HG02588 (cell line): ENCODE measurements around the gene HOXD9.

Source experiments
- ATAC-seq: cut with Tn5 transposase; IDR thresholded peaks from one replicate; pipeline ENCODE4 v1.9.1; 2021; ENCODE audit warnings: mild to moderate bottlenecking, moderate library complexity; ENCODE audit not compliant: unreplicated experiment

The HOXD9 gene

DNA sequence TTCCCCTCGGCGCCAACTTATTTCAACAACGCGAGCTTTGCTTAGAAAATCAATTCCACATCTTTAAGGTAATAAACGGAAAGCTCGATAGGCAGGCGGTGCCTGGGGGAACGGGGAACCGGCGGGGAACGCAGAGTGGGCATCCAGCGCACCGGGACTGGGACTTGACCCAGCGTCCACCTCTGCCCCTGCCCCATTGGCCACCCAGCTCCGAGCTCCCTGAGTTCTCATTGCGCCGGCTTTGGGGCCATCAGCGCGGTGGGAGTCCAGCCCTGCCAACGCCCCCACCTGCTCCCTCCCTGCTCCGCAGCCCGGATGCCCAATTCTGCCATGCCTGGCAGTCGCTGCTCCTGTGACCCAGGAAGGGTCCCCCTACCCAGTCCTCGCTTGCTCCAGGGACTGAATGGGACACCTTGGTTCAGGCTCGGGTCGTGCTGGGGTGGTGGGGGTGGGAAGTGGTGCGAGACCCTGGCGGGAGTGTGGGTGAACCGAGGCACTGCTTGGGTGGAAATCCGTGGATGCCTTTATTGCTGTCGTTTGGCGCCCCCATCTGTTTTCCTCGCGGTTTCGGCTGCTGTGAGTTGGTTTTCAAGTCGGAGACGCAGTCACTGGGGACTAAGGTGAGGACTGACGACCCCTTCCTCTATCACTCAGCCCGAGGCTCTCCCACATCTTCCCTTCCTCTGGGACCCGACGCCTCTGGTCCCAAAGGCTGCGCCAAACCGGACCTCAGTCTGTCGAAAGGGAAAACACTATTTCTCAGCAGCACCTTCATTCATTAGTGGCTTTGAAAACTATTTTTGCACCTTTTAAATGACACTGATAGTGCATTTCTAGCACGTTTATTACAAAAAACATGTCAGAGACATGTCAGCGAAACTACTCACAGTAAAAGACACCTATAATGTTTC is 36.4 kb upstream of the HOXD9 start:
- no peak for ATAC-seq

DNA sequence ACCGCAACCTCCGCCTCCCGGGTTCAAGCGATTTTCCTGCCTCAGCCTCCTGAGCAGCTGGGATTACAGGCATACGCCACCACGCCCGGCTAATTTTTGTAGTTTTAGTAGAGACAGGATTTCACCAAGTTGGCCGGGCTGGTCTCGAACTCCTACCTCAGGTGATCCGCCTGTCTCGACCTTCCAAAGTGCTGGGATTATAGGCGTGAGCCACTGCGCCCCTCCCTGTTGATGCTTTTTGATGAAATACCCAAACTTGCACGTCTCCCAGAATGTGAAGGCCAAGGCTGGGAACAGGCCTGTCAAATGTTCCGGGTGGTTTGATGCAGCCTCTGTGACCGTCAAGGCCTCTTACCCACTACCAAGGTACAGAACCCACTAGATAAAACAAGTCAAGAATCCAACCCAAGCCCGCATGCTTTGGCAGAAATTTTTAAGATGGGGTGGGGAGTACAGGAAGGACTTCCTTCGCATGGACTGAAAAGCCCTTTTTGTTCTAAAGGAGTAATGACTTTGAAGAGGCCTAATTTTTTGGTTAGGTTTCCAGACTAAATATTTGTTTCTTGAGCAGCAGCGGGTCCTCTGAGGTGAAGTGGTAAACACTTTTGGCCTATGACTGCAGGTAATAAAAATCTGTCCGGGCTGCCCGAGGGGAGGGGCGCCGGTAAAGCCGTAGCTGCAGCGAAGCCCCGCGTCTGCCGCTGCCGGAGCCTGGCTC is 35.0 kb upstream of the HOXD9 start:
- ATAC-seq: no peak

DNA sequence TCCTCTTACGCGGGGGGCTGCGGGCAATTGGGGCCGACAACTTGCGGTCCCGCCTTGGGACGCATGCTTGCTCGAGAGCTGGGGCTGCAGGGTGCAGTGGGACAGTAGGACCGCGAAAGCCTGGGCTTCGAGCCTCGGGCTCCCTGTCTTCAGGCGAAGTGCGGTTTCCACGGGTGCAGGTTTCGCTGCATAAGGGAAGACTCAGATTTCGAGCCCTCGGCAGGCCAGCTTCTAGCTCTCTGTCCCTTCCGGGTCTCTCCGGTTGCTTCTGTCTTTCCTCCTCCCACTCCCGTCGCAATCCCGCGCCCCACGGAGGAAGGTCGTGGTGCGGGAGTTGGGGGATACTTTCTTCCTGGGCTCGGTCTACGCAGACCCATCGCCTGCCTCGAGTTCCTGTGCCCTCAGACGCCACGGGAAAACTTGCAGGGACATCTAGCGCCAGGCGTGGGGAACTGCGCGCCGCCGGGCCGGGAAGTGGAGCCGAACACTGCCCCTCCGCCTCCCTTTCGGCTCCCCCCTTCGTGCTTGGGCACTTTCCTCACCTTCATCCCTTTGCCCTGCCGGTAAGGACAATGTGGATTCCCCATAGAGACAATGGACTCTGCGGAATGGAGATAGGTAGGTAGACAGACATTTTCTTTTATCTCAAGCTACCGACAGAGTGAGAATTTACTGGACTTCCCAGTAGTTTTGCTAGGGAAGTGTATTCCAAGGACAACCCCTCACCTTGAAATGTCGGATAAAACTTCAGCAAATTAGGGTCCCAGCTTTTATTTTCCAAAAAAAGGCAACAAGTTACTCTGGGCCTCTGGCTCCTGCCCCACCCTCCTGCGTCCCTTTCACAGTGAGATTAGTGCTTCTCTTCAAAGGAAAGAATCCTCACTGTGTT is 34.2 kb upstream of the HOXD9 start:
- no peak for ATAC-seq

DNA sequence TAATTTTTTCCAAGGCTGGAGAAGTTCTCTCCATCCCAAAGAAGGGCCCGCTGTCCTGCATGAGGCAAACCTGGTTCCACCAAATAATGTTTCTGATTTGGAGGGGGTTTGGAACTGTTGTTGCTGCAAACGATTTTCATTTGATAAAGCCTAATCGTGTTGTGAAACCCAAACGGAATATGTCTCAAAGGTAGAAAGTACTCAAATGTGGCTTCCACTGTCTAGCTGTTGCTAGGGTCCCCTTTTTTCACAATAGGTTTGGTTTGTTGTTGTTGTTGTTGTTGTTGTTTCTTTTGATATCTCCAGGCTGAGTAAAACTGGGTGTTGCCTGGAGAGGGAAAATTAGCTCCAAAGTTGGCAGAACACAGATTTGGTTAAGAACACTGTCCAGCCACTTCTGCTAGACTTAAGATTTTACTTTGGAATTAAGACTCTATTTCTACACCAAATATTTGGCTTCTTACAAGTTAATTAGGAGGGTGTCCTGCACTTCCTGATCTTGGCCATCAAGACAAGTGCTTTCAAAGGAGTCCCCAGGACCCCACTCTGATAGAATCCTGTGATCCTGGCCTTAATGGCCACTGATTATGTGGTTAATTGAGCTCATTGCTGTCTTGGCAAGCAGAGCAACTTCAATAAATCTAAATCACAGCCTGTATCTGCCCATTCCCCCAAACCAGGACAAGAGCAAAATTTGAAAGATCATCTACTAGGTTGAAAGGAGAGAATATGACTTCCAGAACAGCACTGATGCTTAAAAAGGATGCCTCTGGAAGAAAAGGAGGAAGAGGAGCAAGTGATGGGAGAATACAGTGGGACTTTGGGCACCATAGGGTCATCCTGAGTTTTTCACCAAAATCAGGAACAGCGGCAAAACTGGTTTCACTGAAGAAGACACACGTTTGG is 33.3 kb upstream of the HOXD9 start:
- ATAC-seq: no peak

DNA sequence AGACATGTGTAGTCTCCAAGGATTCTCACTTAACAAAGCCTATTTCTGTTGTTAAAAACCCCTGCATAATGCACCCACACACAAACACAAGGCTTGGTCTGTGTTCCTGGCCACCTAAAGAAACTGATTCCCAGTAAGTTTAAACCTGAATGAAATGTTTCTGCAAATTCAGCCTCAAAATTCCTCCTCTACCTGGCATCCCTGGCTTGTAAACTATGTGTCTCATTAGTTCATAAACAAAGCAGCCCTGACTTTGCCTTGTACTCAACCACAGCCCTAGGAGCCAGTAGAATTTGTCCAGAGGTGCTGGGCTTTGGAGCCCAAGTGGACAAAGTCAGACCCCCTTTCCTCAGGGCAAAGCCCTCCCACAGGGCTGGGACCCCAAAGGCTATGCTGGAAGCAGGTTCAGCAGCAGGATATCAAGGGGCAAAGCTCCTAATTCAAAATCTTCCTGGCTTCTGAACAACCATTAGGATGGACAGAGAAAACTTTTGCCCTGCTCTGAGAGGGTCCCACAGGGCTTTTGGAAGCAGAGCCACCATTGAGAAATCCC is 32.6 kb upstream of the HOXD9 start:
- ATAC-seq: no peak

DNA sequence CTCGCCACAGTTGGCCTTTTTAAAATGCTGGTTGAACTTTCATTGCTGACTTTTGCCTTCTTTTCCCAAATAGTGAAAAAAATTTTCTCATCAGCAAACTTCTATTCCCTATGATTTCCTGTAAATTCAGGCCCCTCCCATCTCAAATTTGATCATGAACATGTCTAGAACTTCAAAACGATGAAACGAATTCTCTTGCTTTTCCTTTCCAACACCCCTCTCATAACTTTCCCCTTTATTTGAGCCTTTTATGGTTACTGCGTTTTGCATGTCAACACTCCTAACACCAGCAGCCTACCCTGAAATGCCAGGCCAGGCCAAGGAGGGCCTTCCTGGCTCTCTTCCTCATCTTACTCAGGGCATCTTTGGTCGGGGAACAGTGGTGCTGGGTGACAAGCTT is 31.7 kb upstream of the HOXD9 start:
- ATAC-seq: no peak

DNA sequence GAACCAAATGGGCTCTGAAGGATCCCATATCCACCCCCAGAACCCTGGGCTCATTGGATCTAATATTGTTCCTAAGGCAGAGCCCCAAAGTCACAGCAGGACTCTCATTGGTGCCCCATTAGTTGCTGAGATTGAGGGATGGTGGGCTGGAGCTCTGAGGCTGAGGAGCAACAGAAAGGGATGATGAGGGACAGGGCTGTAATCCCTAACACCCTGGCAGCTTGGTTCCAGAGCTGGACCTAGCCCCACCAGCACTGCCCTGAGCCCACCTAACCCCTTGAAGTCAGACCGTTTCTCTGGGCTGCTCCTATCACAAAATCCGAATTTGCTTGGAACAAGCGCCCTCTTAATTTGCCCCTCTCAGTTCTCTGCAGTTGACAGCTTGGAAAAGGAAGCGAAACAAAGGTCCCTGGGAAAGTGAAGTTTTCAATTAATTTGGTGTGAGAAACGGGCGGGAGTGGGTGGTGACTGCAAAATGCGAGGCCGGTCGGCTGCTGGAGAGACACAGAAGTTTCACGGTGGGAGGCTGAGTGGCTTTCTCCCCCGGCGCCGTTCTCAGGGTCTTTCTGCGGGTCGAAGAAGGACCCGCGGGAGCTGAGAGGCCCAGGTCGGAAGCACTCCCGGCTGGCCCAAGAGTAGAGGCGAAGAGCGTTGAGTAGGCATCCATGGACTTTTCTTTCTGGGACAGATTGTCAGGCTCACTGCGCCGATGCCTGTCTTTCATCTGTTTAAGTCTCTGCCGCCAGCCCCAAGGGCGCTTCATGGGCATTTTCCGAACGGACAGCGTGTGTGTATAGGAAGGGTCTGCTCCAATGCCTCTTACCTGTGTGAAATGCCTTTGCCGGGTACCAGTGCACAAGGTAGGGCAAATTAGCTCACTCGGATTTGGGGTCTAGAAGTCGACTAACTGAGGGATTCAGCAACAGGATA is 30.9 kb upstream of the HOXD9 start:
- no peak for ATAC-seq

DNA sequence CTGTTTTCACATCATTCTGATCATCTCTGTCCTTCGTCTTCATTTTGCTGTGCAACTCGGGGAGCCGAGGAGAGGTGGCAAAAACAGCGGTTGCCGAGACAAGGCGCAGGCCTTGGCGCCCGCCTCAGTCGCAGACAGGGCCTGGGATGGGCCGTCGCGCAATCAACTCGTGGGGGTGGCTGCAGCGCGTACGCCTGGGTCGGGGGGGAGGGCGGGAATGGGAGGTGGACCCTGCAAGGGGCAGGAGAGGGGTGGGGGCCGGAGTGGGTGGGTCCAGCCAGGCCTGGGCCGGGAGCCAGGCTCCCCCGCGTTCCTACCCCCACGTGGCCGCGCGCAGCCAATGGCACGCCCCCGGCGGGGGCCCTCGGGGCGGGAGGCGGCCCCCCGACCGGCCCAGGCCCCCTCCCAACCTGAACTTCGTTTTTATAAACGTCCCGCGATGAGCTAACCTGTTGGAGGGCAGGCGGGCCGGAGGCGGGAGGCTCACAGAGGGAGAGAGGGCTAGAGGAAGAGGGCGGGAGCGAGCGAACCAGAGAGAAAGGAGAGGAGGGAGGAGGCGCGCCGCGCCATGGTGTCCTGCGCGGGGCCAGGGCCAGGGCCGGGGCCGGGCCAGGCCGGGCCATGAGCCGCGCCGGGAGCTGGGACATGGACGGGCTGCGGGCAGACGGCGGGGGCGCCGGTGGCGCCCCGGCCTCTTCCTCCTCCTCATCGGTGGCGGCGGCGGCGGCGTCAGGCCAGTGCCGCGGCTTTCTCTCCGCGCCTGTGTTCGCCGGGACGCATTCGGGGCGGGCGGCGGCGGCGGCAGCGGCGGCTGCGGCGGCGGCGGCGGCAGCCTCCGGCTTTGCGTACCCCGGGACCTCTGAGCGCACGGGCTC is 30.0 kb upstream of the HOXD9 start, which contains the start of gene HOXD13:
HOXD13 (plus strand) TSS at position 452 of the 875 bp plus-strand sequence; CDS start at position 622, 170 bp downstream.
- no peak for ATAC-seq

DNA sequence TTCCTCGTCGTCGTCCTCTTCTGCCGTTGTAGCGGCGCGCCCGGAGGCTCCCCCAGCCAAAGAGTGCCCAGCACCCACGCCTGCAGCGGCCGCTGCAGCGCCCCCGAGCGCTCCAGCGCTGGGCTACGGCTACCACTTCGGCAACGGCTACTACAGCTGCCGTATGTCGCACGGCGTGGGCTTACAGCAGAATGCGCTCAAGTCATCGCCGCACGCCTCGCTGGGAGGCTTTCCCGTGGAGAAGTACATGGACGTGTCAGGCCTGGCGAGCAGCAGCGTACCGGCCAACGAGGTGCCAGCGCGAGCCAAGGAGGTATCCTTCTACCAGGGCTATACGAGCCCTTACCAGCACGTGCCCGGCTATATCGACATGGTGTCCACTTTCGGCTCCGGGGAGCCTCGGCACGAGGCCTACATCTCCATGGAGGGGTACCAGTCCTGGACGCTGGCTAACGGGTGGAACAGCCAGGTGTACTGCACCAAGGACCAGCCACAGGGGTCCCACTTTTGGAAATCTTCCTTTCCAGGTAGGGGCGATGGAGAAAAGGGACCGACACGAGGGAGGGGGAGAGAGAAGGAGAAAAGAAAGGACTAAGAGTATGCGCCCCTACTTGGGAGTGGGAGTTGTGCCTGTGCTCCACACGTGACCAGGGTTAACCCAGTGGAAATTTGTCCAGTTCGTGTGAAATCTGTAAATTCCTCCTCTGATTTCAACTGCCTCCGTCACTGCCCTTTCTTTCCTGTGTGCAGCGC is 29.2 kb upstream of the HOXD9 start:
- ATAC-seq: no peak

DNA sequence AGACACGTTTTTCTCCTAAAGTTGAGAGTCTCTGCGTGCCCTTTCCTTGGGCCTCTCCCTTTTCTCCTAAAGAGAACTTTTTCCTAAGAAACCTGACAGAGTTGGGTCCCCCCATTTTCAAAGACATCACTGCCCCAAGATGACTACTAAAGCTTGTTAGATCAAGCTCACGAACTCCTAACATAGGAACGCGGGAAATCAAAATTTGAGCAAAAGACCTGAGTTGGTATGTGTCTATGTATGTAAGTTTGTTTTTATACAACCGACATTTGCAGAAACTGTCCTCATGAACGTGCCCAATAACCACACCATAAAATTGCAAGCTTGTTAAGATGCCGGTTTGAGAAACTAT is 28.6 kb upstream of the HOXD9 start:
- ATAC-seq: no peak

DNA sequence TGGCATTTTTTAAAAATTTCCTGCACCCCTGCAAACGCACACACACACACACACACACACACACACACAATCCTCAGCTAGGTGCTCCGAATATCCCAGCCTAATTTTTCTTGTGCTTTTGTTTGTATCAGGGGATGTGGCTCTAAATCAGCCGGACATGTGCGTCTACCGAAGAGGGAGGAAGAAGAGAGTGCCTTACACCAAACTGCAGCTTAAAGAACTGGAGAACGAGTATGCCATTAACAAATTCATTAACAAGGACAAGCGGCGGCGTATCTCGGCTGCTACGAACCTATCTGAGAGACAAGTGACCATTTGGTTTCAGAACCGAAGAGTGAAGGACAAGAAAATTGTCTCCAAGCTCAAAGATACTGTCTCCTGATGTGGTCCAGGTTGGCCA is 28.2 kb upstream of the HOXD9 start:
- ATAC-seq: no peak

DNA sequence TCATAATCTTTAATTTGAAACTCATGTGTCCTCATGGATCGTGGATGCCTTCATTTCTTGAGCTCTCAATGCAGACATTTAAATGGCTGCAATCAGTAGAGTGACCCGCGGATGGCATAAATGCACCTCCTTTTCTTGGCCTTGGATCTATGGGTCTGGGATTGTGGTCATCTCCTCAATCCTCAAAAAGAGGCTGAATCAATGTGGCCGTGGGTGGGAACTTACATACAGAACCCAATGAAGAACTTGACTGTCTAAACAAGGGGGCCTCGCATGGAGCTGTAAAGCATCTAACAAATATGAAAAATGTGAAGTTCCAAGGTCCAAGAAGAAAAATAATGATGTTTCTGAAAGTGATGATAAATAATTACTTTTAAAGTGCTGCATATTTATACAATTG is 27.1 kb upstream of the HOXD9 start:
- ATAC-seq: no peak

DNA sequence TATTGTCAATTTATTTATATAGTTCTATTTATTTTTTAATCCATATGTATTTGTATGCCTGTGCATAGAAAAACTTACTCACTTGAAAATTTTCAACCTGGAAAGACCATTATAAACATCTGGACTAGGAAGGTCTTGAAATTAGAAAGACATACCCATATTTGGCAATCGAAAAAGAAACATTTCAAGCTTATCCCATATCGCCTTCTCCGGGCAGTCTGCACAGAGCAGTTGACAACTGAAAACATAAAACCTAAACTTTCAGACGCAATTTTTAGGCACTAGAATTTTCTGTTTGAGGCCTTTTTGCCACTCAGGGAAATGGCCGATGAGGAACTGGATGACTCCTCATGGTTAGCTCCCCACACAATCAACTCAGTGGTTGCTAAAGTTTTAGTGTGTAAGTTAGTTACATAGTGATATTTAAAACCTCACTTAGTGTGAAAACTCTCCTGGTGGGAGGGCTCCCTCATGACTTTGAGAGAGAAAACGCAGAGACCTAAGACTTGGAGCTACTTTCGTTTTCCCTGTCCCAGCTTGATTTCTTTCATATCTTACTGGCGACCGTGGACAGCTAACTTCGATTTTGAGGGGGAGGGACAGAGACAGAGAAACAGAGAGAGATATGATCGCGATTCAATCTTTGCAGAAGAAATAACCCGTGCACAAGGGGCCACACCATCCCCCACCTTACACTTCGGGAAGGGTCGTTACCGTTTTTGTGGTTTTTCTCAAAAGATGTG is 26.1 kb upstream of the HOXD9 start:
- no peak for ATAC-seq

DNA sequence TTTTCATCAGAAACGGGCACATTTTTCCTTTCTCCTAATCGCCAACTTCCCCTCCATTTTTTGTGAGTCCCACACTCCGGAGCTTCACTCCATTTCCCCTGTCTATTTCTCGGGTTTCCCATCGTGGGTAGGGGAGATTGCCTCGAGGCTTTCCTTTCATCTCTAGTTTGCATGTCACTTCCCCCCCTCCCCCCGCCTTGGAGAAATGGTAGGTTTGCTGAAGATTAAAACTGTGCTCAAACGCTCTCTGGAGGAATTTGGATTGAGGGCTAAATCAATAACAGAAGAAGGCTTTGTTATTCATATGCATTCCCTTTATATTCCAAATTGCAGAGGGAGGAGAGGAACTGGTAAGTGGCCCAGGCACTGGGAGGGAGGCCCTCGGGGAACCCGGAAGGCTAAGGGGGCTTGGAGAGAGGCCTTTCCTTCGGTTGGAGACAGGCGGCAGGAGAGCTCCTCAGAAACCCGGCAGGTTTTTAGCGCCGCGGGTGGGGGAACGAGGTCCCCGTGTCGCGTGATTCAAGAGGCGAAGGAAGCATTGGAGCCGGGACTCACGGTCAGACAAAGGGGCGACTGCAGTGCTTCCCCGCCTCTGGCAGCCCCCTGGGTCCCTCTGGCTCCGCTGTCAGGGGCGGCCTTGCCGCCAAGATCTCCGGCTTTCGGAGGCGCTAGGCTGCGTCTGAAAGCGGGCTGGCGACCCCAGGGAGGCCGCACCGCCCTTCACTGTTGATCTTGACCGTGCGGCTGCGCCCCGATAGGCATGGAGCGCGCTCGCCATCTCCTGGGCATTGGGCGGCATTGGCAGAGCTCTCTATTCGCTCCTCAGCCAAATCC is 25.3 kb upstream of the HOXD9 start:
- ATAC-seq: peak; percentile 89

DNA sequence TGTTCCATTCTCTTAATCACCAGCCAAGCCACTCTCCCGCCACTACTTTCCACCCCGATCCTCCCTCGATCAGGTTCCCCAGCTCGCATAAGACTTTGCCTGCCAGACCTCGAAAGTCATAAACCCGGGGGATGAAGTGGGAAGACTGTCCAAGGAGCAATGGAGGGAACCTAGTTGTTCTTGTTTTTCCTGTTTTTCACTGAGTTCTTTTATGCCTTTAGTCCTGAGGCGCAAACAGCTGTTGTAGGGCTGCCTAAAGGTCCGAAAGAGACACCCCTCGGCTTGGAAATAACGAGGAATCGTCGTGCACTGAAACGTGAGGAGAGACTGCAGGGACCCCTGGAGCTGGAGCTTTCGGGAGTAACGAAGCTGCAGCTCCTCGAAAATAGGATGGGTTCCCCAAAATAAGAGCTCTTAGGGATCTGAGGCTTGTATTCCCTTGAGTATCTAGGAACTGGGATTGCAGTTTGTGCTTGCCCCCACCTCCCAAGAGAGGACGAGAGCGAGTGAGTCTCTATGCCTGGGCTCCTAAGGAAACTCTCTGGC is 24.6 kb upstream of the HOXD9 start:
- no peak for ATAC-seq
